Measurements from ENCODE around the gene UMODL1. TPM values are rescaled to one million over a fixed set of nuclear protein-coding genes. Genes with fewer than 3 reads are reported as not detected.

Gene UMODL1
- total and polyA plus RNA-seq, 3 donors from 2014 or later, result 1.7 to 7.8 (median 6.8) TPM

- 88 to 93% methylated on average over 10 to 13 of the region's 13 CpGs for WGBS, 2 donors
- Histone ChIP-seq H3K27ac (no peak overlapping the region), H3K4me1 (peaks cover 3% of the 10 kb centered on the region), H3K27me3 (no peaks in the 10 kb centered on the region), H3K4me3 (no peak overlapping the region), H3K36me3 (ENCODE audit: low read depth, missing control alignments) (no peaks in the 10 kb centered on the region), H3K9me3 (no peaks in the 10 kb centered on the region)
- intact Hi-C loops (cut with DNase I; ENCODE audit: low total_unique reads), result no loop called here
- TF ChIP-seq POLR2A (IDR thresholded peaks at IDR 0.05), result no peak
- TF ChIP-seq CTCF (IDR thresholded peaks at IDR 0.05), result no peak
- DNase-seq, result no peak
Measured at GRCh38 chr21:42150474-42151085, 79.5 kb downstream of the UMODL1 start.

GRCh38 chr21:42151148-42151947 is 80.2 kb downstream of the UMODL1 start:
- 91 to 98% methylated on average over 4 to 12 of the region's 12 CpGs for WGBS, 2 donors
- H3K27ac ChIP-seq, result no peak overlapping the region
- DNase-seq, result no peak
- H3K4me1 ChIP-seq, result no peaks in the 10 kb centered on the region
- H3K4me3 ChIP-seq, result no peak overlapping the region
- no peaks in the 10 kb centered on the region for H3K36me3 ChIP-seq (ENCODE audit: low read depth, missing control alignments)
- TF ChIP-seq CTCF (IDR thresholded peaks at IDR 0.05) (no peak), POLR2A (IDR thresholded peaks at IDR 0.05) (no peak)
- no peaks in the 10 kb centered on the region for H3K9me3 ChIP-seq
- H3K27me3 ChIP-seq, result no peaks in the 10 kb centered on the region
- intact Hi-C loops (cut with DNase I; ENCODE audit: low total_unique reads), result no loop called here

- intact Hi-C loops (cut with DNase I; ENCODE audit: low total_unique reads), result no loop called here
- DNase-seq, result no peak
- H3K36me3 ChIP-seq (ENCODE audit: low read depth, missing control alignments), result no peaks in the 10 kb centered on the region
Measured at GRCh38 chr21:42151948-42152220, 80.8 kb downstream of the UMODL1 start.

GRCh38 chr21:42153046-42153686 is 82.0 kb downstream of the UMODL1 start:
- H3K9me3 ChIP-seq, result no peaks in the 10 kb centered on the region
- H3K36me3 ChIP-seq (ENCODE audit: low read depth, missing control alignments), result no peaks in the 10 kb centered on the region
- H3K27me3 ChIP-seq, result no peaks in the 10 kb centered on the region
- TF ChIP-seq CTCF (IDR thresholded peaks at IDR 0.05) (no peak), POLR2A (IDR thresholded peaks at IDR 0.05) (no peak)
- no peak overlapping the region for H3K4me3 ChIP-seq
- no peak for DNase-seq
- no peaks in the 10 kb centered on the region for H3K4me1 ChIP-seq
- intact Hi-C loops (cut with DNase I; ENCODE audit: low total_unique reads), result no loop called here
- WGBS, 2 donors, result 88 to 96% methylated on average over 12 to 15 of the region's 15 CpGs
- no peak overlapping the region for H3K27ac ChIP-seq

More at GRCh38 chr21:42151948-42152220, 80.8 kb downstream of the UMODL1 start:
- Histone ChIP-seq H3K9me3 (no peaks in the 10 kb centered on the region), H3K27ac (no peak overlapping the region), H3K4me3 (no peak overlapping the region), H3K27me3 (no peaks in the 10 kb centered on the region), H3K4me1 (no peaks in the 10 kb centered on the region)
- TF ChIP-seq CTCF (IDR thresholded peaks at IDR 0.05), result no peak
- no peak for TF ChIP-seq POLR2A (IDR thresholded peaks at IDR 0.05)

Measured in testis (tissue), 3 donors.